Stomach (tissue), 9 donors: ENCODE measurements around the gene PMCH. TPM values are rescaled to one million over a fixed set of nuclear protein-coding genes. Genes with fewer than 3 reads are reported as not detected.
A peak's percentile ranks its signal among the peaks of the same experiment; 100 is the strongest.
"Not testable (repeated sequence)": the region's sequence is repeated elsewhere in the genome, so short reads cannot be mapped to it uniquely, and the experiment has no call there.

ENCODE experiments used
- DNase-seq, 2 donors: peaks; one replicate each; pipeline versions ENCODE4 v3.0.0 to v3.0.0-alpha.2; 2013 to 2019
- H3K27ac ChIP-seq, 5 donors: fragments of 200-600 bp in 4 of 5; sonication (generic) in 4 of 5; one replicate each; pipeline ENCODE4 v1.5.1; 2013 to 2019; ENCODE audit warnings: mild to moderate bottlenecking in 1 of 5, moderate library complexity in 1 of 5
- H3K27me3 ChIP-seq, 3 donors: fragments of 200-600 bp; sonication (generic); one replicate each; pipeline ENCODE4 v1.5.1; 2017 to 2019; ENCODE audit warnings: mixed run types in 1 of 3
- H3K36me3 ChIP-seq, 4 donors: fragments of 200-600 bp; sonication (generic); 1 replicate in 3 of 4; 2 replicates in 1 of 4; pipeline ENCODE4 v1.5.1; 2016 to 2019
- H3K4me1 ChIP-seq, 4 donors: fragments of 200-600 bp; sonication (generic); one replicate each; pipeline ENCODE4 v1.5.1; 2016 to 2019
- H3K4me3 ChIP-seq, 4 donors: fragments of 200-600 bp; sonication (generic) in 3 of 4; one replicate each; pipeline ENCODE4 v1.5.1; 2016 to 2019; ENCODE audit warnings: mild to moderate bottlenecking in 1 of 4
- H3K9me3 ChIP-seq, 4 donors: fragments of 200-600 bp; sonication (generic); one replicate each; pipeline ENCODE4 v1.5.1; 2016 to 2019
- CTCF ChIP-seq, 7 experiments: fragments of 450-650 bp in 4 of 7; fragments of 200-600 bp in 3 of 7; sonication (generic) in 3 of 7; IDR thresholded peaks; one replicate each; pipeline ENCODE4 v1.5.1; 2016 to 2019; ENCODE audit warnings: antibody characterized with exemption in 7 of 7, control low read depth in 2 of 7, mild to moderate bottlenecking in 1 of 7
- EP300 ChIP-seq: sonication (generic); formaldehyde crosslinking; IDR thresholded peaks from one replicate; pipeline ENCODE4 v1.6.1; 2017; ENCODE audit warnings: antibody characterized with exemption
- POLR2A ChIP-seq, 4 donors: fragments of 450-650 bp; IDR thresholded peaks; one replicate each; pipeline ENCODE4 v1.6.1; 2016; ENCODE audit warnings: antibody characterized with exemption in 4 of 4, control low read depth in 2 of 4, mild to moderate bottlenecking in 1 of 4, moderate library complexity in 1 of 4
- POLR2AphosphoS5 ChIP-seq, 3 donors: sonication (generic); formaldehyde crosslinking; IDR thresholded peaks; one replicate each; pipeline ENCODE4 v1.6.1; 2016; ENCODE audit warnings: antibody characterized with exemption in 3 of 3
- WGBS, 5 donors: extraction: QIAGEN DNeasy Blood & Tissue Kit in 3 of 5; methylation state at CpG; one replicate each; pipeline versions ENCODE4 v1.1.5 to v1.1.7; 2013 to 2018; 5-methylcytosine and 5-hydroxymethylcytosine counted together
- intact Hi-C: fragments of 100-400 bp; cut with DNase I; formaldehyde crosslinking; loops from one replicate; pipeline ENCODE4 v1.15.1; 2023; ENCODE audit warnings: low total_unique reads
- polyA plus RNA-seq, 3 donors: library from polyadenylated mRNA; stranded (reverse); fragments of 200-250 nt; gene quantifications; one replicate each; pipeline ENCODE4 v1.2.3, GENCODE V29; 2013
- small RNA-seq, 4 donors: library from RNA; depleted of rRNA; stranded (forward); fragments of <200 nt; gene quantifications; one replicate each; pipeline ENCODE3, GENCODE V24; 2016
- total RNA-seq, 5 donors: library from RNA; depleted of rRNA; stranded (reverse); fragments of >200 nt; gene quantifications; one replicate each; pipeline versions ENCODE4 v1.1.0 to v1.2.3, GENCODE V29; 2014 to 2016
- donor health status: healthy with polysubstance abuse.
- donor health status: Bipolar disorder and iron deficiency.
- donor health status: healthy.

Gene PMCH
- total and polyA plus RNA-seq, 8 donors = not detected

GRCh38 chr12:102169922-102170621 is 27.6 kb downstream of the PMCH start:
- peak in 4 of 7 experiments; percentile 50 to 67 (median 61) for TF ChIP-seq CTCF (IDR thresholded peaks at IDR 0.05)
- TF ChIP-seq EP300 = no peak
- no peaks in the 10 kb centered on the region for H3K27me3 ChIP-seq
- H3K4me3 ChIP-seq = no peak overlapping the region
- 76 to 88% (median 85%) methylated on average over 2 of the region's 2 CpGs for WGBS, 5 donors
- H3K4me1 ChIP-seq = no peaks in the 10 kb centered on the region
- no peaks in the 10 kb centered on the region for H3K9me3 ChIP-seq
- H3K36me3 ChIP-seq = no peaks in the 10 kb centered on the region
- H3K27ac ChIP-seq = no peak overlapping the region
- peak in 1 of 2 donors; percentile 57 for DNase-seq
- intact Hi-C loops = no loop called here

GRCh38 chr12:102167821-102168604 is 29.6 kb downstream of the PMCH start:
- Histone ChIP-seq H3K27me3 (no peaks in the 10 kb centered on the region), H3K4me3 (no peak overlapping the region), H3K27ac (no peak overlapping the region), H3K36me3 (no peaks in the 10 kb centered on the region), H3K4me1 (no peaks in the 10 kb centered on the region), H3K9me3 (no peaks in the 10 kb centered on the region)
- TF ChIP-seq POLR2AphosphoS5 (IDR thresholded peaks at IDR 0.05) (no peak), CTCF (IDR thresholded peaks at IDR 0.05) (no peak), POLR2A (IDR thresholded peaks at IDR 0.05) (no peak), EP300 (no peak)
- intact Hi-C loops = no loop called here
- DNase-seq = no peak

GRCh38 chr12:102163383-102163782 is 34.2 kb downstream of the PMCH start:
- H3K36me3 ChIP-seq = no peaks in the 10 kb centered on the region
- H3K27me3 ChIP-seq = no peaks in the 10 kb centered on the region
- no peak for TF ChIP-seq POLR2A (IDR thresholded peaks at IDR 0.05)
- no peak for TF ChIP-seq POLR2AphosphoS5 (IDR thresholded peaks at IDR 0.05)
- no peak for TF ChIP-seq CTCF (IDR thresholded peaks at IDR 0.05)
- TF ChIP-seq EP300 = no peak
- 88 to 100% (median 94%) methylated on average over 1 of the region's 1 CpG for WGBS, 5 donors
- intact Hi-C loops = no loop called here
- no peaks in the 10 kb centered on the region for H3K9me3 ChIP-seq
- no peak for DNase-seq
- H3K27ac ChIP-seq = no peak overlapping the region
- H3K4me3 ChIP-seq = no peak overlapping the region
- H3K4me1 ChIP-seq = no peaks in the 10 kb centered on the region

- H3K4me3 ChIP-seq, H3K36me3 ChIP-seq, H3K4me1 ChIP-seq, DNase-seq, H3K27ac ChIP-seq, H3K9me3 ChIP-seq, H3K27me3 ChIP-seq, intact Hi-C loops: not testable (repeated sequence)
- 94 to 99% (median 96%) methylated on average over 3 of the region's 3 CpGs for WGBS, 5 donors
These were observed 42.4 kb downstream of the PMCH start for GRCh38 chr12:102155206-102155605.

- H3K9me3 ChIP-seq, H3K27me3 ChIP-seq, H3K4me3 ChIP-seq, H3K36me3 ChIP-seq, intact Hi-C loops, H3K4me1 ChIP-seq, H3K27ac ChIP-seq, DNase-seq: not testable (repeated sequence)
- 92 to 99% (median 97%) methylated on average over 3 to 4 of the region's 4 CpGs for WGBS, 5 donors
These were observed 50.5 kb downstream of the PMCH start for GRCh38 chr12:102147062-102147587.

Small RNA genes within 50 kb of the gene (small RNA-seq; reads per million reads assigned to genes)
- gene RN7SL793P = 0 reads per million in 4 donors

Other genes starting within 250 kb of the PMCH start
- gene WASHC3, start 135.8 kb downstream of the PMCH start, total RNA-seq = 100 to 1,000 TPM in 1 of 5 donors, 10 to 100 TPM in 3, not detected in 1; 48.7 to 222 (median 74.9) TPM
- gene WASHC3, start 135.8 kb downstream of the PMCH start, polyA plus RNA-seq = 10 to 100 TPM; 49.1 to 55.3 (median 52.7) TPM
- gene NUP37, start 77.7 kb downstream of the PMCH start, total RNA-seq = 10 to 100 TPM in 4 of 5 donors, 1 to 10 TPM in 1; 7.8 to 76.4 (median 12.6) TPM
- 10 to 100 TPM; 15.0 to 19.3 (median 16.2) TPM for gene NUP37, start 77.7 kb downstream of the PMCH start, polyA plus RNA-seq
- gene PARPBP, start 77.7 kb downstream of the PMCH start, total RNA-seq = 10 to 100 TPM in 1 of 5 donors, 1 to 10 TPM in 3, not detected in 1; 1.4 to 10.5 (median 2.4) TPM
- gene PARPBP, start 77.7 kb downstream of the PMCH start, polyA plus RNA-seq = 1 to 10 TPM; 1.8 to 4.9 (median 2.5) TPM